ENCODE measurements around the gene CMC2.

CMC2 gene

GRCh38 chr16:81006813-81007695, at the start of gene CMC2, which contains the start of gene CENPN:
Gene CMC2 (minus strand): TSS chr16:81006885. CDS start chr16:80997394, 9,491 bp downstream.
Gene CENPN (plus strand): TSS chr16:81007214. CDS start chr16:81011940, 4,726 bp downstream.
- peak; percentile 98 for DNase-seq

DNA sequence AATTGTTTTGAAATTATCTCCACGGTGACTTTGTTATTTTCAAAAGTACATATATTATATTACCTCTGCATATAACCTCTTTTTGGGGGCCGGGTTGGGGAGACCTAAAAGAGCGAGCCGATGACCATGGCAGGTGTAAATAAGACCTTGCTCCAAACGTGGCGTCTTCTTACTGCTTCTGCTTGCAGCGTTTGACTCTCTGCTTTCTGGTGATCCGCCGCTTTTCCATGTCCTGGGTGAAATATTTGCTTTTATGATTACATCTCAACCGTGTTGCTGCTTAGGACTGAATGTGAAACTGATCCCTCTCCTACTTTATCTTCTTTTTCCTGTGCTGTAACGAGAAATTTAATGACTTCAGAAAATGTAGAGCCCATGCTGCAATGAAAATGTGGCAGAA, 47.1 kb upstream of the CMC2 start:
- DNase-seq, result no peak

GRCh38 chr16:81042821-81043220, 36.1 kb upstream of the CMC2 start:
- DNase-seq, result no peak

DNA sequence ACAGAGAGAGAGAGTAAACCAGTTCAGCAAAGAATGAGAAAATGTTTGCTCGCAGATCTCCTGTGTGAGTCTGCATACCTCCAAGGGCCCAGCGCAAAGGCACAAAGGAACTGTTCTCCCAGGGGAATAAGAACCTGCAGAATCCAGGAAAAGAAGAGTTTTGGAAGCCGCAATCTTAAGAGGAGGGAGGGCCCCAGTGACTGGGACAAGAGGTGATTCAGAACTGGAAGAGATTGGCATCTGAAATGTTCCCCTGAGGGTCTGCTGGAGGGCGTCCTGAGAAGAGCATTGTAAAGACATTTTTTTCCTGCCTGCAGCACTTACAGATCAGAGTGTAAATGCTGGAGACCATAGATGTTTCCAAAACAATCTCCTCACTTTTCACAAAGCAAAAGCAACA, 35.0 kb upstream of the CMC2 start:
- DNase-seq, result no peak

GRCh38 chr16:81040842-81041241, 34.2 kb upstream of the CMC2 start:
- DNase-seq, result no peak

DNA sequence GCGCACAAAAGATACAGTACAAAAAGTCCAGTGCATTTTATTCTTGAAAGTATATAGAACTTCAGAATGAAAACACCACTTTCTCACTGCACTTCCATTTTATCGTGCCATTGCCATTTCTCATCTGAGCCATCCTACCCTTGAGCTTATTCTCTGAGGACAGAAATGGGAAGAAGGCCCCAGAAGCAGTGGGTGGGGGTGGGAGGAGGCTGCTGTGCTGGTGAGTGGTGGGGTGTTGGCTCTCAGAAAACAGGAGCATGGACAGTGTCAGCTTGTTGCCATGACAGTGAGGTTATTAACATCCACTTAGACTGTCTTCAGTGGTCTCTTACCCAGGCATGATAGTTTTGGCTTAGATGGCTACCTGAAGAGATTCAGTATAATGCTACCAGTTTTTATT, 33.4 kb upstream of the CMC2 start:
- DNase-seq, result no peak

- DNase-seq, result no peak
Observed at GRCh38 chr16:81036751-81037350, 30.2 kb upstream of the CMC2 start.

- DNase-seq, result peak; percentile 52 to 61
Observed at GRCh38 chr16:81035975-81036750, 29.5 kb upstream of the CMC2 start.

DNA sequence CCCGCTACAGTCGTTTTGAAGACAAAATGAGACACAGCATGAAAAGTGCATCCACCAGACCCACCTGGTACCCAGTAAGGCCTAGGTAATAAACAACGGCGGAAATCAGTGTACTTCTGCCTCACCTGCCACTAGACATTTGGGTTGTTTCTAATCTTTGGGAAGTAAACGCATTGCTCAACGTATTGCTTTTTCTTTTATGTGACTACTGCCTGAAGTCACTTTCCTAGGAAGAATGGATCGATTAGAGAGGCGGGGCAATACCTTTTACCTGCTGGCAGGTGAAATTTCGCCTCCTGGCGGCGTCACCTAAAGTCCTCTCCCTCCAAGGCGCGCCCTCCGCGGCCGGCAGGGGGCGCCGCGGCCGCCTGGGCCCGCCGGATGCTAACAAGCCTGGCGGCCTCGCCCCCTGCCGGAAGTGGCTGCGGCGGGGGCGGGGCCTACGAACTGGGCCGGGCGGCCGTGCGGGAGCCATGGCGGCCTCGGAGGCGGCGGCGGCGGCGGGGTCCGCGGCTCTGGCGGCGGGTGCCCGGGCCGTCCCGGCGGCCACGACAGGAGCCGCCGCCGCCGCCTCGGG, 28.8 kb upstream of the CMC2 start, which contains the start of gene ATMIN:
Gene ATMIN, plus strand, starts transcription at position 445 of the 577 bp plus-strand sequence. Its CDS starts 29 bp downstream, at position 474.
- DNase-seq, result peak; percentile 89 to 91

- no peak for DNase-seq
Observed at GRCh38 chr16:81029930-81030604, 23.4 kb upstream of the CMC2 start.

DNA sequence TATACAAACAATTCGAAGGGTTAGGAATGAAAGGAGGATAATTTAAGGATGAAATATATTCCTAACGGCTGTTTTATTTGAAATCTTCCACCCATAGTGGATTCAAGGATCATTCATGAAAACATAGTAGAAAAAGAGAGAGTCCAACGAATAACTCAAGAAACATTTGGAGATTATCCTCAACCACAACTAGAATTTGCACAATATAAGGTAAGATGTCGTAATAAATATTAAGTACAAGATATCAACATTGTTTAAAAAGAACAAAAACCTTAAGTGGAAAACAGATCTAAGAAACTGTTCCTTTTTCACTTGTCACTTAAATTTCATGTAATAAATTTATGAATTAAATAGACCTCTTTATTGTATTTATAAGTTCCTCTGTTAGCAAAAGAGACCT, 19.7 kb upstream of the CMC2 start:
- no peak for DNase-seq

DNA sequence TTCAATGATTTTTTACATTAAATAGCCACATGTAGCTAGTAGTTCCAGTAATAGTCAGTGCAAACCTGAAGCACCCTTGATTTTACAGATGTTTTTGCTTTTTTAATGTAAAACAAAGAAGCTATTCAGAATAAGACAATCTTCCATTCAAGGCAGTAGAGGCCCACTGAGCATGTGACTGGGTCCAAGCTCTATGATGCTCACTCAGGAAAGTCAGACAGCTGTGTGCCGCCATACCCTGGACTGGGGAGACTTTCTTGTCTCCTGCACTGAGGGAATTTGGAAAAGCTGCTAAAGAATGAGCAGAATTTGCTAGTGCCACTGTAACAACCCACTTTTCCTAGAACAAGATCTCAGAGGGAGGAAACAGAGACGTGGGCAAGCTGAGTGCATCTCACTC, 11.8 kb upstream of the CMC2 start:
- no peak for DNase-seq

GRCh38 chr16:81014672-81015071, 8.0 kb upstream of the CMC2 start:
- no peak for DNase-seq

GRCh38 chr16:81012974-81013373, 6.3 kb upstream of the CMC2 start:
- no peak for DNase-seq

GRCh38 chr16:81008505-81008789, 1.8 kb upstream of the CMC2 start:
- DNase-seq, result no peak

- peak; percentile 68 to 75 for DNase-seq
Observed at GRCh38 chr16:81006211-81006812, 373 bp downstream of the CMC2 start.

DNA sequence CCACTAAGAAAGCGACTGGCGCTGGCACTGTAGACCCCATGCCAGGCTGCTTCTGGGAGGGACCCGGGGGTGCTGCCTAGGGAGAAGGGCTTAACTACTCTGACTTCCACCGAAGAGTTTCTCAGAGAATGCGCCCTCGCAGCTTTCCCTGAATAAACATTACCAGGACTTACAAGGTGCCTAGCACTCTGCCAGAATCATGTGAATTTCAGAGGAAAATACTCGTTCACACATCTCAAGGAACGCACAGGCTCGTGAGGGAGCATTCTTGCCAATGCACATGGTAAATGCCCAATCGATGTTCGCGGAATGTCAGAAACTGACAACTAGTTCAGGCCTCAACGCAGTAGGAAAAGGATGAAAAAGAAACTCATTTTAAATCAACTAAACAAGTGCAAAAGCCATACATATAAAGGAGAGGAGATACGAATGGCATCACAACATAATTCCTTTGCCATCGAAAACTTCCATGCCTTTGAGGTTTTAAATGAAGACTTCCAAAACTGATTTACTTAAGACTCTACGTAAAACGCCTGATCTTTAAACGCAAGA, 999 bp downstream of the CMC2 start:
- no peak for DNase-seq

- DNase-seq, result peak; percentile 15 to 78
Observed at GRCh38 chr16:81004646-81005353, 1.9 kb downstream of the CMC2 start.

DNA sequence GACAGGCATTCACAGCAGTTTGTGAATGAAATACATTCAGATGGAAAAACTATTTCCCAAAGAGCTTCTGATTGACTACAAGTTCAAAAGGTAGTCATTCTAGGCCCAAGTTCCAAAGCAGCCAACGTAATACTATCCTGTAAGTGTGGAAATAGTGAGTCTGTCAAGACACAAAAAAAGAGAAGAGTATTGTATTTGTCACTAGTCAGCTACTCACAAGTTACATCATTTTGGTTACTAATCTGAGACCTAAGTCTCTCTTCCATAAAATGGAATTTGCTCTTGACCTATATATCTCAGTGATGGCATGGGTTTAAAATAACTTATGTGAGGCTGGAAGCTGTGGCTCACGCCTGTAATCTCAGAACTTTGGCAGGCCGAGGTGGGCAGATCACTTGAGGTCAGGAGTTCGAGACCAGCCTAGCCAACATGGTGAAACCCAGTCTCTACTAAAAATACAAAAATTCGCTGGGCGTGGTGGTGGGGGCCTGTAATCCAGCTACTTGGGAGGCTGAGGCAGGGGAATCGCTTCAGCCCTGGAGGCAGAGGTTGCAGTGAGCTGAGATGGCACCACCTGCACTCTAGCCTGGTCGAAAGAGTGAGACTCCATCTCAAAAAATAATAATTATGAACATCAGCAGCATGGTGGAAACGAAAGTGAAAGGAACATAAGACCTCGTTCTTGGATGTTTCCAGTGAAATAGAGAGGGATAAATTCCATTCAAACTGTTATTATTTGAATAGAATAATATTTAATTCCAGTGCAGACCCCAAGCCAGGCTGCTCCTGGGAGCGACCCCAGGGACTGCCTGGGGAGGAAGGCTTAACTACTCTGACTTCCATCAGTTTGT, 2.9 kb downstream of the CMC2 start:
- peak in 1 of 2 donors; percentile 21 for DNase-seq

GRCh38 chr16:81003064-81003463, 3.6 kb downstream of the CMC2 start:
- no peak for DNase-seq

Data from CD4-positive, alpha-beta T cell treated with Interleukin-1 beta for 1 hour (primary cell).